ENCODE measurements around the gene C9orf152.

DNA sequence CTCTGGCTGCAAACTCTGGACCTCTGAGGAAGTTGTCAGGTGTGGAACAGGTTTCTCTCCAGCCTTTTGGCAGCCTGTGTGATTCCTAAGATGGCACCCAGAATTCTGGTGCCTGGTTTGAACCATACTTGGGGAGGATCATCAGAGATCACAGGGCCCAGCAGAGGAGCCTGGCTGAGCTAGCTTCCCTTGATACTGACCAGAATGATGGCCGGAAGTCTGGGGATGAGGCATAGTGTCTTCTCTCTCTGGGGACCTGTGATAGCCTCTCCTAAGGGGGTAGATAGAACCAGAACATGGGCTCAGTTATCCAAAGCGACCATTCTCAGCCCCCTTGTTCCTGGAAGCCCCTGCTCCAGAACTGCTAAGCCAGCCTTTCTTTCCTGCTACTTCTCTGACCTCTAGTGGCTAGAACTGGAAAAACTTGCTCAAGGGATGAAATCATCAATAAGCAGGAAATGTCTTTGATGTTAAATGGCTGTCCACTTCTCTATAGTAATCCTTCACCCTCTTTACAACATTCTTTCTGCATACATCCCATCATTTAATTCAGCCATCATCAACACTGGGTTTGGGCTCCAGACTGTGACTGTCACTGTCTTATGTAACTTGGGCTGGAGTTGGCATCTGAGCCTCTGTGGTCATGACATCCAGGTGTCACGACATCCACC, 55.1 kb downstream of the C9orf152 start:
- TF ChIP-seq CTCF (optimal IDR thresholded peaks at IDR 0.05 in 1 of 3, IDR thresholded peaks at IDR 0.05 in 1 of 3, conservative IDR thresholded peaks at IDR 0.05 in 1 of 3; ENCODE audit: extremely low read depth in 1 of 3, insufficient read depth in 2 of 3, low read length in 3 of 3), result peak; percentile 50 to 81 (median 60)
- no peak for TF ChIP-seq EZH2 (IDR thresholded peaks at IDR 0.05; ENCODE audit: low read length)

Data from keratinocyte (primary cell).